SK-N-SH treated with all-trans-retinoic acid at 6 μM for 48 hours (cell line): Measurements from ENCODE around the gene PALMD.

Experiments
- ARNTL ChIP-seq: fragments of 450-650 bp; formaldehyde crosslinking; IDR thresholded peaks from 2 replicates; pipeline ENCODE4 v1.5.0; 2020; ENCODE audit warnings: low read depth, mild to moderate bottlenecking, moderate library complexity, borderline replicate concordance
- CREB5 ChIP-seq: fragments of 250-450 bp; sonication (Bioruptor Pico); IDR thresholded peaks from 2 replicates; pipeline ENCODE4 v1.5.1; 2020; ENCODE audit warnings: low read depth, mild to moderate bottlenecking, moderate library complexity
- ISL1 ChIP-seq: fragments of 250-450 bp; sonication (Bioruptor Pico); IDR thresholded peaks from 2 replicates; pipeline ENCODE4 v2.1.2; 2022; ENCODE audit warnings: mild to moderate bottlenecking, moderate library complexity
- OSR1 ChIP-seq: fragments of 250-450 bp; sonication (Bioruptor Pico); IDR thresholded peaks from 2 replicates; pipeline ENCODE4 v1.8.0; 2022; ENCODE audit warnings: moderate library complexity, mild to moderate bottlenecking, inconsistent platforms
- PATZ1 ChIP-seq: fragments of 250-450 bp; sonication (Bioruptor Pico); IDR thresholded peaks from 2 replicates; pipeline ENCODE4 v1.8.0; 2020; ENCODE audit warnings: mild to moderate bottlenecking, moderate library complexity, borderline replicate concordance
- RARB ChIP-seq: fragments of 250-450 bp; sonication (Bioruptor Pico); IDR thresholded peaks from 2 replicates; pipeline ENCODE4 v1.8.0; 2021; ENCODE audit warnings: mild to moderate bottlenecking, moderate library complexity
- TCF4 ChIP-seq: fragments of 250-450 bp; sonication (Bioruptor Pico); IDR thresholded peaks from 2 replicates; pipeline ENCODE4 v1.8.0; 2021; ENCODE audit warnings: mild to moderate bottlenecking, moderate library complexity, borderline replicate concordance
- TSHZ2 ChIP-seq: fragments of 250-450 bp; sonication (Bioruptor Pico); IDR thresholded peaks from 2 replicates; pipeline ENCODE4 v1.5.0; 2020; ENCODE audit warnings: mild to moderate bottlenecking, moderate library complexity
- ZFP3 ChIP-seq: fragments of 250-450 bp; sonication (Bioruptor Pico); IDR thresholded peaks from 2 replicates; pipeline ENCODE4 v1.5.0; 2020; ENCODE audit warnings: mild to moderate bottlenecking, moderate library complexity
- ZFP30 ChIP-seq: fragments of 450-650 bp; formaldehyde crosslinking; IDR thresholded peaks from 2 replicates; pipeline ENCODE4 v1.5.0; 2022; ENCODE audit warnings: mild to moderate bottlenecking, moderate library complexity
- ZNF70 ChIP-seq: fragments of 450-650 bp; formaldehyde crosslinking; IDR thresholded peaks from 2 replicates; pipeline ENCODE4 v1.5.0; 2020; ENCODE audit warnings: mild to moderate bottlenecking, moderate library complexity
- ZNF8 ChIP-seq: fragments of 450-650 bp; formaldehyde crosslinking; IDR thresholded peaks from 2 replicates; pipeline ENCODE4 v1.5.0; 2020; ENCODE audit warnings: mild to moderate bottlenecking, moderate library complexity

- TF ChIP-seq ISL1 (CRISPR knock-in tag) (no peak), ZNF70 (CRISPR knock-in tag) (no peak), ZNF8 (CRISPR knock-in tag) (no peak), RARB (CRISPR knock-in tag) (no peak), ZFP3 (no peak), OSR1 (CRISPR knock-in tag) (no peak), TCF4 (CRISPR knock-in tag) (no peak), TSHZ2 (CRISPR knock-in tag) (no peak), ARNTL (CRISPR knock-in tag) (no peak), PATZ1 (CRISPR knock-in tag) (no peak), ZFP30 (CRISPR knock-in tag) (no peak), CREB5 (CRISPR knock-in tag) (no peak)
These were observed 39.6 kb upstream of the PALMD start for GRCh38 chr1:99606306-99606705.
